ENCODE measurements around the gene RGS6. TPM values are rescaled to one million over a fixed set of nuclear protein-coding genes. Genes with fewer than 3 reads are reported as not detected.

The RGS6 gene
- total and polyA plus RNA-seq, 4 donors: 0.06 to 5.3 (median 0.17) TPM; not detected in 1

GRCh38 chr14:72333357-72333756 is 401.1 kb downstream of the RGS6 start:
- no peak overlapping the region for H3K27ac ChIP-seq (ENCODE audit: low read depth in 1 of 2, low read length in 2 of 2)
- no peak for TF ChIP-seq JUND (IDR thresholded peaks at IDR 0.05)
- TF ChIP-seq MAX (IDR thresholded peaks at IDR 0.05): no peak
- no peak for TF ChIP-seq REST (IDR thresholded peaks at IDR 0.05)
- no peak for TF ChIP-seq RAD21 (IDR thresholded peaks at IDR 0.05)
- TF ChIP-seq GABPA (IDR thresholded peaks at IDR 0.05 in 1 of 2, conservative IDR thresholded peaks at IDR 0.05 in 1 of 2): no peak
- TF ChIP-seq EGR1 (IDR thresholded peaks at IDR 0.05; ENCODE audit: low read depth in 2 of 2): no peak
- TF ChIP-seq ATF3 (IDR thresholded peaks at IDR 0.05): no peak
- no peak overlapping the region for H3K4me3 ChIP-seq (ENCODE audit: low read depth in 1 of 3, low read length in 3 of 3)
- DNase-seq (ENCODE audit: low spot score): no peak
- H3K9me3 ChIP-seq (ENCODE audit: control insufficient read depth in 4 of 4, low read length in 3 of 4): no peaks in the 10 kb centered on the region
- no peaks in the 10 kb centered on the region for H3K36me3 ChIP-seq (ENCODE audit: control insufficient read depth in 4 of 4, insufficient read depth in 3 of 4, low read depth in 1 of 4, low read length in 3 of 4)
- WGBS: 63% methylated on average over 4 of the region's 4 CpGs
- H3K4me1 ChIP-seq (ENCODE audit: control insufficient read depth in 4 of 4, insufficient read depth in 4 of 4, low read length in 3 of 4): no peaks in the 10 kb centered on the region
- no peak overlapping the region for H3K9ac ChIP-seq (ENCODE audit: low read depth in 1 of 2, low read length in 2 of 2)
- peaks cover 0 to 6% (median 0%) of the 10 kb centered on the region in 4 donors for H3K27me3 ChIP-seq (ENCODE audit: control insufficient read depth in 4 of 4, insufficient read depth in 4 of 4, low read length in 3 of 4)

- H3K4me1 ChIP-seq (ENCODE audit: control insufficient read depth in 4 of 4, insufficient read depth in 4 of 4, low read length in 3 of 4): no peaks in the 10 kb centered on the region
- no peak overlapping the region for H3K9ac ChIP-seq (ENCODE audit: low read depth in 1 of 2, low read length in 2 of 2)
- 77% methylated on average over 4 of the region's 4 CpGs for WGBS
Measured at GRCh38 chr14:72336311-72336980, 404.2 kb downstream of the RGS6 start.

More at GRCh38 chr14:72336311-72336980, 404.2 kb downstream of the RGS6 start:
- no peaks in the 10 kb centered on the region for H3K36me3 ChIP-seq (ENCODE audit: control insufficient read depth in 4 of 4, insufficient read depth in 3 of 4, low read depth in 1 of 4, low read length in 3 of 4)
- peaks cover 0 to 6% (median 0%) of the 10 kb centered on the region in 4 donors for H3K27me3 ChIP-seq (ENCODE audit: control insufficient read depth in 4 of 4, insufficient read depth in 4 of 4, low read length in 3 of 4)
- H3K27ac ChIP-seq (ENCODE audit: low read depth in 1 of 2, low read length in 2 of 2): no peak overlapping the region
- H3K9me3 ChIP-seq (ENCODE audit: control insufficient read depth in 4 of 4, low read length in 3 of 4): no peaks in the 10 kb centered on the region
- no peak overlapping the region for H3K4me3 ChIP-seq (ENCODE audit: low read depth in 1 of 3, low read length in 3 of 3)
- DNase-seq (ENCODE audit: low spot score): no peak
- TF ChIP-seq YY1 (IDR thresholded peaks at IDR 0.05) (no peak), RXRA (IDR thresholded peaks at IDR 0.05) (no peak), ZBTB33 (IDR thresholded peaks at IDR 0.05) (no peak), HNF4A (conservative IDR thresholded peaks at IDR 0.05) (no peak), TAF1 (conservative IDR thresholded peaks at IDR 0.05) (no peak), MAX (IDR thresholded peaks at IDR 0.05) (no peak), SP1 (IDR thresholded peaks at IDR 0.05) (no peak), GABPA (IDR thresholded peaks at IDR 0.05 in 1 of 2, conservative IDR thresholded peaks at IDR 0.05 in 1 of 2) (no peak), CTCF (IDR thresholded peaks at IDR 0.05; ENCODE audit: low read depth, low read length, missing input control) (no peak), RAD21 (IDR thresholded peaks at IDR 0.05) (no peak), FOXA2 (IDR thresholded peaks at IDR 0.05) (no peak), FOXA1 (IDR thresholded peaks at IDR 0.05) (no peak), NR2F2 (IDR thresholded peaks at IDR 0.05) (no peak), EGR1 (IDR thresholded peaks at IDR 0.05; ENCODE audit: low read depth in 2 of 2) (no peak), HNF4G (IDR thresholded peaks at IDR 0.05) (no peak), ATF3 (IDR thresholded peaks at IDR 0.05) (no peak), JUND (IDR thresholded peaks at IDR 0.05) (no peak), REST (IDR thresholded peaks at IDR 0.05) (no peak)
